Measurements from ENCODE around the gene DTD2. TPM values are rescaled to one million over a fixed set of nuclear protein-coding genes. Genes with fewer than 3 reads are reported as not detected.

The DTD2 gene
- total RNA-seq (1 to 10 TPM; 4.2 to 9.5 (median 6.6) TPM), polyA plus RNA-seq (1 to 10 TPM; 4.2 to 5.3 TPM)
- long read RNA-seq, donor 1, partial matches to known transcripts: 2 of 5 reads
- long read RNA-seq, donor 1, other reads (novel, unspliced or antisense): 0 of 5 reads
- long read RNA-seq, donor 2, partial matches to known transcripts: 1 of 4 reads
- long read RNA-seq, donor 2, other reads (novel, unspliced or antisense): 0 of 4 reads
- long read RNA-seq, donor 3, partial matches to known transcripts: 0 of 3 reads
- long read RNA-seq, donor 3, other reads (novel, unspliced or antisense): 1 of 3 reads

DNA sequence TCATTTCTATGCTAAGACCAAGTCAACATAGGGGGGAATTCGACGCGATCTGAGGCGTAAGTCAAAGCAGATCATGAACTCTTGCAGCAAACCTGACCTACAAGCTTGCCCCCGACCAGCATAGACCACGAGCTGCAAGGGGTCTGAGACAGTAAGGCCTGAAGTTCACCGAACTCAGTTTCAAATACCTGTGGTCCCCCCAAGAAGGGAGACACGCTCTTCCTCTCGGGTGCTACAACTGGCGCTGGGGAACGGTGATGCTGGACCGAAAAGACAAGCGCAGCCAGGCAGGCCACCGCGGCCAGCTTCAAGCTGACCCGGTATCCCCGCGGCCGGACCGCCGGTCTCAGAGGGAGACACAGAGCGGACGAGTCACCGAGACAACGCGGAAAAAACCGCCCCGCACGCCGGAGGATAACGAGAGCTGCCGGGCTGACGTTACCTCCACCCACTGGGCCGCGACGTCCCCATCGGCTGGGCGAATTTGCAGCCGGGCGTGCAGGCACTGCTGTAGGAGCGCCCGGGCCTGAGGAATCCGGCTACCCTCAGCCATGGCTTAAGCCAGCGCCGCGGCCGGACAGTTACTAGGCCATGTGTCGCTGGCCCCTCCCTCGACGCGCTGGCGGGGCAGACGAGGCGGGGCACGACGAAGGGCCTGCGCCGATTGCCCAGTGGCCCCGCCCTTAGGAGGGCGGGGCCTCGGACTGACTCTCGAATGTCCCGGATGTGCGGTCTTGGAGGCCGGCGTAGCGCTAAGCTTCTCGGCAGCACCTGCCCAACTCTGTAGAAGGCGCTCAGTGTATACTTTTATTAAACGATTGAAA, at the start of gene DTD2:
Gene DTD2, minus strand, starts transcription at position 666 of the 824 bp plus-strand sequence. Its CDS starts 113 bp downstream, at position 553.
- Histone ChIP-seq H3K27ac (peak within 1 kb of the TSS; percentile 64 to 95 (median 90)), H3K36me3 (peaks cover 0 to 12% (median 2%) of the 10 kb centered on the region in 9 donors), H3K27me3 (no peaks in the 10 kb centered on the region), H3K4me1 (peaks cover 0 to 32% (median 16%) of the 10 kb centered on the region in 9 donors), H3K9me3 (no peaks in the 10 kb centered on the region), H3K4me3 (peak within 1 kb of the TSS; percentile 50 to 78 (median 70))
- peak in 3 of 9 donors; percentile 27 to 42 (median 33) for TF ChIP-seq CTCF (IDR thresholded peaks at IDR 0.05)
- ATAC-seq: peak; percentile 100
- intact Hi-C loops (cut with DNase I): loop anchor here in 2 of 10 donors (2.0 kb wide), 1 partner anchor 36 kb away; the partner anchor contains the start of gene HEATR5A (in 2 of the 2)
- DNase-seq: peak; percentile 94 to 95
- WGBS, 2 donors: 3 to 4% methylated on average over 70 of the region's 70 CpGs

DNA sequence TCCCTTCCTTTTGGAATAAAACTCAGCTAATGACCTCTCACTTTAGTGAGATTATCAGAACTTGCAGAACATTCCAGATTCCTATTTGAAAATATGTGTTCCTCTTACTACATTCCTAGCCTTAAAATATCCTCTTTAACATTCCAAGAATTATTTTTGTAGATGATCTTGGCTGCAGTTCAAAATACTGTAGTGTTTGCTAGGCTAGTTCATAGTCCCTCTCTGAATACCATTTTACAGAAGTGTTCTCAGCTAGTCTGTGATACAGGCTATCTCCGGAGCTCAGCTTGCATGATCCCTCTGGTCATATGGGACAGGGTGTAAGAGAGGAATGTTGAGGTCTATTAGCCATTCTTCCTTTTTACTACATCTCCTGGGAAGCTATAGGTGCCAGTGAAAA, 48.1 kb upstream of the DTD2 start:
- ATAC-seq (peak in 6 of 8 donors; percentile 53 to 80 (median 70)), DNase-seq (no peak)
- Histone ChIP-seq H3K9me3 (no peaks in the 10 kb centered on the region), H3K27ac (peak overlapping the region in 6 of 10 donors; percentile 11 to 52 (median 39)), H3K27me3 (no peaks in the 10 kb centered on the region), H3K4me1 (peaks cover 5 to 21% (median 14%) of the 10 kb centered on the region in 9 donors), H3K36me3 (no peaks in the 10 kb centered on the region), H3K4me3 (no peak overlapping the region)
- no peak for TF ChIP-seq CTCF (IDR thresholded peaks at IDR 0.05)
- 3 to 17% methylated on average over 1 of the region's 1 CpG for WGBS, 2 donors
- intact Hi-C loops (cut with DNase I): loop anchor here in 1 of 10 donors (10.0 kb wide), 1 partner anchor 569 kb away; the partner anchor contains the start of gene ARHGAP5

- Histone ChIP-seq H3K4me3 (no peak overlapping the region), H3K36me3 (no peaks in the 10 kb centered on the region), H3K27me3 (no peaks in the 10 kb centered on the region), H3K4me1 (peaks cover 5 to 19% (median 14%) of the 10 kb centered on the region in 9 donors), H3K27ac (no peak overlapping the region), H3K9me3 (peaks cover 0 to 30% (median 0%) of the 10 kb centered on the region in 11 donors)
- ATAC-seq (no peak), DNase-seq (no peak)
- TF ChIP-seq CTCF (IDR thresholded peaks at IDR 0.05): no peak
- 84 to 85% methylated on average over 2 of the region's 2 CpGs for WGBS, 2 donors
- intact Hi-C loops (cut with DNase I): loop anchor here in 1 of 10 donors (10.0 kb wide), 1 partner anchor 573 kb away; the partner anchor contains the start of gene ARHGAP5
Observed at GRCh38 chr14:31501870-31502269, 44.6 kb upstream of the DTD2 start.

Measured in heart right ventricle (tissue), 16 donors.